ENCODE measurements around the gene FFAR1.

The FFAR1 gene

DNA sequence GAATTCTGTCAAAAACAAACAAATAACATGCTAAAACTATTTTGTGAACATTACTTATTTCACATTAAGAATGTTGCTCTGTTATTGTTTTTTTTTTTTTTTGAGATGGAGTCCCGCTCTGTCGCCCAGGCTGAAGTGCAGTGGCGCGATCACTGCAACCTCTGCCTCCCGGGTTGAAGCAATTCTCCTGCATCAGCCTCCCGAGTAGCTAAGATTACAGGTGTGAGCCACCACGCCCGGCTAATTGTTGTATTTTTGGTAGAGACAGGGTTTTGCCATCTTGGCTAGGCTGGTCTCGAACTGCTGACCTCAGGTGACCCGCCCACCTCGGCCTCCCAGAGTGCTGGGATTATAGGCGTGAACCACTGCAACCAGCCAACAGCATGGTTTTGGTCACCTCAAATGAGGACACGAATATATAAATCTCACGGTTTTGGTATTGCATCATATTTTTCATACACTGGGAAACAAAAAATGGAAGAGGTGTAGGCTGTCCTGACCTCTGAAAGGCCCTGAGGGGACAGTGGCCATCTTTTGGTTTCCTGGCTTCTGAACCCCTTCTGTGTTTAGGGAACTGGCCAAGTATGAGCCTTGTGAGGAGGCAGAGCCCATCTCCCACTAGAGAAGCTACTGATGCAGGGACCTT is 48.7 kb downstream of the FFAR1 start:
- DNase-seq = no peak

DNA sequence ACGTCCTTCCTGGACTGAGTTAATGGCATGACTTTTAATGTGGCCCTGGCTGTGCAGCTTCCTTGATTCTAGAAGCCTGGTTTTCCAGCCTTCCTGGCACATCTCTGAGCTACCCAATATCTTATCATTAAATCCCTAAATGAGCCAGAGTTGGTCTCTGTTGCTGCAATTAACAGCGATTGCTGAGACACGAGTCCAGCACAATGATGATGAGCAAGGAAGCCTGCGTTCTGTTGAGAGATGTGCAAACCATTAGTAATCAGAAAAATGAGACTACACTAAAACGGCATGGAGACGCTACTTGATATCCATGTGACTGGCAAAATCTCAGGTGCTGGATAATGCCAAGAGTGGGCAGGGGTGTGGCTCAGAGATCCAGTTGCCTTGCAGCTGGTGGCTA is 49.4 kb downstream of the FFAR1 start:
- DNase-seq = no peak

Data from stimulated activated CD4-positive, alpha-beta T cell treated with anti-CD3 and anti-CD28 coated beads, Interleukin-4, amount 100 ng/mL, for 24 hours (primary cell).